ENCODE results near the gene CUL4A. TPM values are rescaled to one million over a fixed set of nuclear protein-coding genes. Genes with fewer than 3 reads are reported as not detected.

CUL4A gene
- total RNA-seq, 1 donor from 2014 or later: 57.9 TPM

- TF ChIP-seq CTCF (conservative IDR thresholded peaks at IDR 0.05; ENCODE audit: low read depth, low read length): no peak
- no peak overlapping the region for H3K4me3 ChIP-seq (ENCODE audit: low read depth, low read length)
- no peak for DNase-seq (ENCODE audit: low read depth)
Measured at GRCh38 chr13:113201815-113202214, 7.6 kb upstream of the CUL4A start.

DNA sequence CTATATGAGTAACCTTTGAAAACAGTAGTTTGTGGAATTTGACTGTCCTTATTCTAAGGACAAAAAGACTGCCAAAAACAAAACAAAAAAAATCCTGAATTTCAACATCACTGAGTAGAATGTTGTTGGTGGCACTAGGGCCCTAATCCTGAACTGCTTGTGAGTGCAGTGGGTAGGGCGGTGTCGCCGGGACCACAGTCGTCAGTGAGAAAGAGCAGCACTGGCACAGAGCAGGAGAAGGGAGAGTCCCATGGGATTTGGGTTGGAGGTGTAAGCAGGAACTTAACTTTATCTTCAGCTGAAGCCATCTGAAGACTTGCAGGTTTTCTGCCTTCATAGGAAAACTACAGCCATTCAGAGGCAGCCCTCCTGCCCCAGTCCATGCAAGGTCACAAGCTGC is 6.5 kb upstream of the CUL4A start:
- no peak overlapping the region for H3K4me3 ChIP-seq (ENCODE audit: low read depth, low read length)
- TF ChIP-seq CTCF (conservative IDR thresholded peaks at IDR 0.05; ENCODE audit: low read depth, low read length): no peak
- DNase-seq (ENCODE audit: low read depth): no peak

- no peak overlapping the region for H3K4me3 ChIP-seq (ENCODE audit: low read depth, low read length)
- DNase-seq (ENCODE audit: low read depth): no peak
- TF ChIP-seq CTCF (conservative IDR thresholded peaks at IDR 0.05; ENCODE audit: low read depth, low read length): no peak
Measured at GRCh38 chr13:113203507-113204377, 5.7 kb upstream of the CUL4A start.

DNA sequence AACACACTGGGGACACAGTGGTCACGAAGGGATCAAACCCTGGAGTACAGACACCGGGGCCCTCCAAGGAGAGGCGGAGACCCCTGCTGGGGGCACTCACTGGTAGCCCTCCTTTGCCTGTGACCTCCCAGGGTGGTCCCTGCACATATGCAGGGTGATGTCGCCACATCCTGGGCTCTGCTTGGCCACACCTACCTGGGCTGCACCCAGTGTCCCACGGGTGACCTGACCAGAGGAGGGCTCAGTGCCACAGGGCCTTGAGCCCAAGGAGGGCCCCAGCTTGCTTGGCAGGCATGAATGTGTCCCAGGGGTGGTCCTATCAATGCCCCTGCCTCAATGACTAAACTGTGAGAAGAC is 5.1 kb upstream of the CUL4A start:
- TF ChIP-seq CTCF (conservative IDR thresholded peaks at IDR 0.05; ENCODE audit: low read depth, low read length): no peak
- no peak for DNase-seq (ENCODE audit: low read depth)

GRCh38 chr13:113205428-113205931 is 3.9 kb upstream of the CUL4A start:
- H3K4me3 ChIP-seq (ENCODE audit: low read depth, low read length): no peak overlapping the region
- no peak for DNase-seq (ENCODE audit: low read depth)
- TF ChIP-seq CTCF (conservative IDR thresholded peaks at IDR 0.05; ENCODE audit: low read depth, low read length): no peak

More for the DNA sequence above, 5.1 kb upstream of the CUL4A start:
- H3K4me3 ChIP-seq (ENCODE audit: low read depth, low read length): no peak overlapping the region

DNA sequence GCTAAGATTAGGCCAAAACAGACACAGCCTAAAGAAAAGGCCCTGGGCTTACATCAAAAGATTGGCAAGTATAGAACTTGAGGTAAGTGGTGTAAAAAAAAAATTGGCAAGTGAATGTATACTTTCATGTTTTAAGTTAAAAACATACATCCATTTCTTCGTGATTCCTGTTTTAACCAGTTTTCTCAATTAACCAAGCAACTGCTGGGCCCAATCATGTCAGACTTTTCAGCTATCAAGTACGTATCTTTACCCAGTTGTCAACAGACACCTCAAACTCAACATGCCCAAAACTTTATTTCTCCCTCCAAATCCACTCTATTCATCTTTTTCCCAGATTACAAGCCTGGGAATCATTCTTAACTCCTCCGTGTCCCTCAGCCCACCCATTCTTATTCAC is 2.0 kb upstream of the CUL4A start:
- TF ChIP-seq CTCF (conservative IDR thresholded peaks at IDR 0.05; ENCODE audit: low read depth, low read length): no peak
- no peak for DNase-seq (ENCODE audit: low read depth)
- peak overlapping the region; percentile 96 for H3K4me3 ChIP-seq (ENCODE audit: low read depth, low read length)
